HepG2 (cell line): ENCODE results near the gene L3MBTL4. TPM values are rescaled to one million over a fixed set of nuclear protein-coding genes. Genes with fewer than 3 reads are reported as not detected.

Experiments used
- ATAC-seq: fragments of 200-7000 bp; cut with Tn5 transposase; 3 replicates; pipeline ENCODE4 v1.9.1; 2020; ENCODE audit warnings: mild to moderate bottlenecking, moderate library complexity
- BruUV-seq: library from RNA; stranded (reverse); fragments of 400-500 nt; replicated peaks from 2 replicates; lab custom pipeline; 2021; lab: Mats Ljungman, UMichigan
- CTCF ChIA-PET: fragments of 300-600 bp; formaldehyde crosslinking; extraction: SDS; loops from one replicate; lab custom pipeline; 2021; ENCODE audit warnings: low total read pairs, inconsistent platforms, low intra/inter-chr PET ratio; lab: Yijun Ruan, JAX
- POLR2A ChIA-PET: fragments of 350-600 bp; sonication (Branson Sonifier 250); formaldehyde crosslinking; loops from one replicate; lab custom pipeline; 2020; ENCODE audit warnings: antibody characterized with exemption, inconsistent platforms; lab: Yijun Ruan, JAX
- DNase-seq: peaks from one replicate; pipeline ENCODE4 v3.0.0-alpha.2; 2015; ENCODE audit warnings: low spot score
- FAIRE-seq: peaks from 3 replicates; lab custom pipeline; 2011; peaks lifted over from hg19 to GRCh38; lab: Jason Lieb, UNC
- H2AFZ ChIP-seq: one replicate; pipeline ENCODE4 v1.6.1; 2011; ENCODE audit warnings: low read length, inconsistent platforms
- H3K27ac ChIP-seq: fragments of 300-600 bp; 3 replicates; pipeline ENCODE4 v1.8.0; 2011; ENCODE audit warnings: mixed run types, mild to moderate bottlenecking, mixed read lengths, low read length, inconsistent platforms; ENCODE audit not compliant: insufficient read depth; ENCODE audit errors: extremely low read length
- H3K27me3 ChIP-seq, 2 experiments: fragments of 200-600 bp in 1 of 2; 2 replicates in 1 of 2; 3 replicates in 1 of 2; pipeline versions ENCODE4 v1.6.0 to v1.8.0; 2011; ENCODE audit warnings: low read length in 2 of 2, mild to moderate bottlenecking in 2 of 2, moderate library complexity in 2 of 2, inconsistent platforms in 1 of 2; ENCODE audit not compliant: insufficient read depth in 2 of 2, control insufficient read depth in 1 of 2
- H3K36me3 ChIP-seq, 2 experiments: fragments of 200-600 bp in 1 of 2; replicated peaks in 1 of 2; 2 replicates in 1 of 2; 3 replicates in 1 of 2; pipeline versions ENCODE4 v1.5.1 to v1.8.0; 2011; ENCODE audit warnings: low read length in 2 of 2, inconsistent platforms in 1 of 2; ENCODE audit not compliant: insufficient read depth in 2 of 2, control insufficient read depth in 1 of 2
- H3K4me1 ChIP-seq: 2 replicates; pipeline ENCODE4 v1.5.1; 2012; ENCODE audit warnings: low read length, inconsistent platforms; ENCODE audit not compliant: insufficient read depth
- H3K4me2 ChIP-seq: 2 replicates; pipeline ENCODE4 v1.6.0; 2011; ENCODE audit warnings: low read depth, low read length, inconsistent platforms
- H3K4me3 ChIP-seq, 3 experiments: fragments of 200-600 bp in 1 of 3; sonication (generic), shearing (Covaris generic) in 1 of 3; replicated peaks in 1 of 3; 2 replicates each; pipeline ENCODE4 v1.5.1; 2011 to 2016; ENCODE audit warnings: low read length in 3 of 3, inconsistent platforms in 2 of 3, low read depth in 2 of 3, mild to moderate bottlenecking in 2 of 3, control low read depth in 1 of 3, mixed read lengths in 1 of 3; ENCODE audit not compliant: insufficient read depth in 1 of 3
- H3K79me2 ChIP-seq: one replicate; pipeline ENCODE4 v1.6.1; 2011; ENCODE audit warnings: low read length, inconsistent platforms; ENCODE audit not compliant: insufficient read depth
- H3K9ac ChIP-seq: 2 replicates; pipeline ENCODE4 v1.6.0; 2011; ENCODE audit warnings: mild to moderate bottlenecking, low read depth, low read length, inconsistent platforms; ENCODE audit not compliant: insufficient read depth
- H3K9me3 ChIP-seq: 2 replicates; pipeline ENCODE4 v1.5.1; 2012; ENCODE audit warnings: mild to moderate bottlenecking, low read length
- H4K20me1 ChIP-seq: 2 replicates; pipeline ENCODE4 v1.6.0; 2011; ENCODE audit warnings: inconsistent platforms, mild to moderate bottlenecking, low read length, moderate library complexity; ENCODE audit not compliant: insufficient read depth
- GFI1 ChIP-seq: sonication (generic); formaldehyde crosslinking; IDR thresholded peaks from 2 replicates; pipeline ENCODE4 v1.5.0; 2020; ENCODE audit warnings: missing genetic modification reagents, mild to moderate bottlenecking, borderline replicate concordance
- HDAC2 ChIP-seq: sonication (generic); formaldehyde crosslinking; IDR thresholded peaks from 2 replicates; pipeline ENCODE4 v1.4.0; 2020; ENCODE audit warnings: missing genetic modification reagents
- IRX3 ChIP-seq: sonication (generic); formaldehyde crosslinking; IDR thresholded peaks from 2 replicates; pipeline ENCODE4 v1.8.1; 2023; ENCODE audit warnings: mild to moderate bottlenecking, low read depth, missing genetic modification reagents, borderline replicate concordance
- MAFK ChIP-seq, 2 experiments: IDR thresholded peaks in 1 of 2; conservative IDR thresholded peaks in 1 of 2; 2 replicates each; pipeline ENCODE4 v1.6.1; 2011; ENCODE audit warnings: improper control_type of control experiment in 2 of 2, low read length in 2 of 2
- PHF5A ChIP-seq: IDR thresholded peaks from one replicate; pipeline ENCODE4 v1.6.1; 2018; ENCODE audit warnings: low read depth, missing genetic modification reagents; ENCODE audit not compliant: unreplicated experiment
- SALL1 ChIP-seq: sonication (generic); formaldehyde crosslinking; IDR thresholded peaks from 2 replicates; pipeline ENCODE4 v1.8.0; 2022; ENCODE audit warnings: mild to moderate bottlenecking, missing genetic modification reagents
- SNAPC2 ChIP-seq: sonication (generic); formaldehyde crosslinking; IDR thresholded peaks from 2 replicates; pipeline ENCODE4 v1.8.1; 2022; ENCODE audit warnings: mild to moderate bottlenecking, missing genetic modification reagents
- SOX13 ChIP-seq, 3 experiments: fragments of 450-650 bp in 1 of 3; sonication (generic) in 1 of 3; formaldehyde crosslinking in 1 of 3; IDR thresholded peaks in 2 of 3; conservative IDR thresholded peaks in 1 of 3; 2 replicates each; pipeline versions ENCODE4 v1.5.0 to v1.6.1; 2016 to 2020; ENCODE audit warnings: antibody characterized with exemption in 1 of 3, mild to moderate bottlenecking in 1 of 3, missing compliant biosample characterization in 1 of 3, missing genetic modification reagents in 1 of 3, moderate library complexity in 1 of 3
- SYNCRIP ChIP-seq: fragments of 200-400 bp; formaldehyde crosslinking; IDR thresholded peaks from 2 replicates; pipeline ENCODE4 v1.6.1; 2018; ENCODE audit warnings: mild to moderate bottlenecking, low read depth, low read length; ENCODE audit not compliant: insufficient read depth
- TGIF2 ChIP-seq: IDR thresholded peaks from 2 replicates; pipeline ENCODE4 v1.6.1; 2016; ENCODE audit warnings: control low read depth, missing compliant biosample characterization
- ZNF264 ChIP-seq: sonication (generic); formaldehyde crosslinking; IDR thresholded peaks from 2 replicates; pipeline ENCODE4 v1.4.0; 2020; ENCODE audit warnings: missing genetic modification reagents
- ZNF383 ChIP-seq: sonication (generic); formaldehyde crosslinking; IDR thresholded peaks from 2 replicates; pipeline ENCODE4 v1.4.0; 2020; ENCODE audit warnings: missing genetic modification reagents, mild to moderate bottlenecking, borderline replicate concordance
- ZNF790 ChIP-seq: sonication (generic); formaldehyde crosslinking; IDR thresholded peaks from 2 replicates; pipeline ENCODE4 v1.8.0; 2022; ENCODE audit warnings: missing genetic modification reagents, mild to moderate bottlenecking, borderline replicate concordance
- WGBS: methylation state at CpG from one replicate; pipeline ENCODE4 v1.1.6; 2017; ENCODE audit warnings: low lambda C conversion rate; 5-methylcytosine and 5-hydroxymethylcytosine counted together
- in situ Hi-C: cut with HindIII; loops from 2 replicates; pipeline ENCODE4 v1.10.0; 2017; ENCODE audit warnings: low pct_unique_long_range_greater_than_20kb; ENCODE audit not compliant: extremely low pct_ligation_motif_present
- intact Hi-C: fragments of 100-400 bp; cut with micrococcal nuclease; formaldehyde crosslinking; loops from one replicate; pipeline ENCODE4 v1.10.0; 2022; ENCODE audit not compliant: unreplicated experiment
- polyA plus RNA-seq, 8 experiments: library from polyadenylated mRNA; depleted of rRNA in 3 of 8; stranded (reverse) in 7 of 8; unstranded in 1 of 8; fragments of >200 nt; fragmentation: Illumina TruSeq in 4 of 8; extraction: Trizol in 4 of 8; gene quantifications; 2 replicates each; pipeline versions ENCODE4 v1.2.1 to v1.2.3, GENCODE V29; 2011 to 2016; ENCODE audit warnings: low read depth in 4 of 8, missing spikeins in 1 of 8, mixed read lengths in 1 of 8; ENCODE audit not compliant: insufficient read depth in 1 of 8
- total RNA-seq, 5 experiments: library from RNA; depleted of rRNA; stranded (reverse); fragments of >200 nt; fragmentation: Illumina TruSeq; extraction: Trizol; gene quantifications; 2 replicates each; pipeline ENCODE4 v1.2.3, GENCODE V29; 2016; ENCODE audit warnings: low read depth in 1 of 5
- TF ChIP-seq, protein P1 (sequence below): IDR thresholded peaks from 2 replicates; pipeline ENCODE4 v1.6.1; 2016; ENCODE audit warnings: mild to moderate bottlenecking
- TF ChIP-seq, protein P2 (sequence below): sonication (generic); formaldehyde crosslinking; IDR thresholded peaks from 2 replicates; pipeline ENCODE4 v1.9.0; 2021; ENCODE audit warnings: mild to moderate bottlenecking, missing genetic modification reagents

L3MBTL4 gene
- total and polyA plus RNA-seq, 2 of the 13 experiments (the other 11 are each of a cell fraction or from before 2014, with no cell fraction given): 10.8 to 13.3 TPM

DNA sequence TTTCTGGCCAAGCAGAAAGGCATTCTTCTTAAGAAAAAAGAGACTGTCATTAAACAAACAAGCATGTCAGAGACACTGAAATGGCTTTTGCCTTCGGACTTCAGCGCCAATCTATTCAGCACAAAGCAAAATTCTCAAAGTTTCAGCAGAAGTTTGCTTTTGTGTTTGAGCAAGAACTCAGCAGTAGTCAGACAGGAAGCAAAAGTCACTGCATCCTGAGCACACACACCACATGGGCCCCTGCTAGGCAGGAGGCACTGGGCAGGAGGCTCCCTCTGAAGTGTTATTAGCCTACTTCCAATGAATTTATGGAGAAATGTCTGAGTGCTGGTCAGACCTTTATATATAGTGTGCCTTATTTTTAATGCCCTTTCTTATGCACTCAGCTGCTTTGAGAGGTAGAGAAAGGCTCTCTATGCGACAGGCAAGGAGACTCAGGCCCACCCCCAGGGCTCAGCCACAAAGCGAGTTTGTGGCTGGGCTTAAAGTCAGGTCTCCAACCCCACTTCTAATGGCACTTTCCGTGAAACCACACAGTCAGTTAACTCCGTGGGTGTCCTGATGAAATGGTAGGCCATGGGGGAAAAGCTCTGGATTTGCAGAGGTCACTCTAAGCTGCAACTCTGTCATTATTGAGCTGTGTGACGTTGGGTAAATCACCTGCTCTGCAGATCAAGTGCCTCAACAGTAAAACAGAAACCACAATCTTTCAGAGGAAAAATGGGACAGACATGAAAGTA, 358.4 kb downstream of the L3MBTL4 start (continued):
- no peak for TF ChIP-seq HDAC2 (CRISPR knock-in tag)
- TF ChIP-seq ZNF790 (CRISPR knock-in tag): no peak
- TF ChIP-seq IRX3 (CRISPR knock-in tag): no peak
- 0 out of 2 replicates have a peak, but pooled peaks have one; percentile 28 for TF ChIP-seq ZNF264 (CRISPR knock-in tag)
- no peak for TF ChIP-seq SNAPC2
- TF ChIP-seq SOX13 (IDR thresholded peaks at IDR 0.05): no peak
- 0 out of 4 replicates have a peak, but pooled peaks of 1 of the 2 experiments have one; percentile 7 for TF ChIP-seq SOX13 (CRISPR knock-in tag; conservative IDR thresholded peaks at IDR 0.05 in 1 of 2, IDR thresholded peaks at IDR 0.05 in 1 of 2)
- TF ChIP-seq GFI1: no peak
- 0 out of 2 replicates have a peak, but pooled peaks have one; percentile 29 for TF ChIP-seq SALL1 (CRISPR knock-in tag)
- no peak for TF ChIP-seq ZNF383 (CRISPR knock-in tag)
- TF ChIP-seq SYNCRIP: no peak

DNA sequence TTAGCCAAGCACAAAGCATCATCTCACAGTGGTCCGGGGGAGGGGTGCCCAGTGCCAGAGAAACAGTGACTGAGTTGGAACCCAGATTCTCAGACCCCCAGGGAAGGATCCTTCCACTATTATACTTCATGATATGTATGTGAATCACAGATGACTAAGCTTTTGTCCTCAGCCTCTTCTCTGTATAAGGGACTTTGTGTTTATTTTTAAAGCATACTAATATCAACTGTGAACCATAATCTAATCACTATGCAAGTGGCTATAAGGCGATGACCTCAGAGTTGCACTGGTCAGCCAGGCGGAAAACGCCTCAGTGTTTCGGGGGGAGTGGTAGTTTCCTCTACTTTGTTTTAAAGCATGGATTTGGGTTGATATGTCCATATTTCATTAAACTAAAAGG, 359.0 kb downstream of the L3MBTL4 start:
- Histone ChIP-seq H3K79me2 (no peaks in the 10 kb centered on the region), H2AFZ (no peak overlapping the region), H3K4me2 (no peak overlapping the region), H3K9ac (no peak overlapping the region), H3K27me3 (no peaks in the 10 kb centered on the region), H3K36me3 (no peaks in the 10 kb centered on the region), H3K9me3 (no peaks in the 10 kb centered on the region), H3K4me1 (peaks cover 47% of the 10 kb centered on the region), H4K20me1 (no peaks in the 10 kb centered on the region), H3K4me3 (no peak overlapping the region), H3K27ac (peak overlapping the region; percentile 50)
- ChIA-PET CTCF (no interaction called here), POLR2A (no interaction called here)
- DNase-seq: no peak
- 95% methylated on average over 5 of the region's 5 CpGs for WGBS
- no peak for FAIRE-seq
- in situ Hi-C loops (no loop called here), intact Hi-C loops (loop anchor here (10.0 kb wide), 1 partner anchor 161 kb away; the partner anchor contains the start of gene TMEM200C)
- no TSS peak for BruUV-seq
- ATAC-seq: no peak
- TF ChIP-seq, protein P1, sequence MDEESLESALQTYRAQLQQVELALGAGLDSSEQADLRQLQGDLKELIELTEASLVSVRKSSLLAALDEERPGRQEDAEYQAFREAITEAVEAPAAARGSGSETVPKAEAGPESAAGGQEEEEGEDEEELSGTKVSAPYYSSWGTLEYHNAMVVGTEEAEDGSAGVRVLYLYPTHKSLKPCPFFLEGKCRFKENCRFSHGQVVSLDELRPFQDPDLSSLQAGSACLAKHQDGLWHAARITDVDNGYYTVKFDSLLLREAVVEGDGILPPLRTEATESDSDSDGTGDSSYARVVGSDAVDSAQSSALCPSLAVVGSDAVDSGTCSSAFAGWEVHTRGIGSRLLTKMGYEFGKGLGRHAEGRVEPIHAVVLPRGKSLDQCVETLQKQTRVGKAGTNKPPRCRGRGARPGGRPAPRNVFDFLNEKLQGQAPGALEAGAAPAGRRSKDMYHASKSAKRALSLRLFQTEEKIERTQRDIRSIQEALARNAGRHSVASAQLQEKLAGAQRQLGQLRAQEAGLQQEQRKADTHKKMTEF (CRISPR knock-in tag): no peak
- TF ChIP-seq PHF5A: no peak
- TF ChIP-seq TGIF2 (CRISPR knock-in tag): no peak
- TF ChIP-seq, protein P2, sequence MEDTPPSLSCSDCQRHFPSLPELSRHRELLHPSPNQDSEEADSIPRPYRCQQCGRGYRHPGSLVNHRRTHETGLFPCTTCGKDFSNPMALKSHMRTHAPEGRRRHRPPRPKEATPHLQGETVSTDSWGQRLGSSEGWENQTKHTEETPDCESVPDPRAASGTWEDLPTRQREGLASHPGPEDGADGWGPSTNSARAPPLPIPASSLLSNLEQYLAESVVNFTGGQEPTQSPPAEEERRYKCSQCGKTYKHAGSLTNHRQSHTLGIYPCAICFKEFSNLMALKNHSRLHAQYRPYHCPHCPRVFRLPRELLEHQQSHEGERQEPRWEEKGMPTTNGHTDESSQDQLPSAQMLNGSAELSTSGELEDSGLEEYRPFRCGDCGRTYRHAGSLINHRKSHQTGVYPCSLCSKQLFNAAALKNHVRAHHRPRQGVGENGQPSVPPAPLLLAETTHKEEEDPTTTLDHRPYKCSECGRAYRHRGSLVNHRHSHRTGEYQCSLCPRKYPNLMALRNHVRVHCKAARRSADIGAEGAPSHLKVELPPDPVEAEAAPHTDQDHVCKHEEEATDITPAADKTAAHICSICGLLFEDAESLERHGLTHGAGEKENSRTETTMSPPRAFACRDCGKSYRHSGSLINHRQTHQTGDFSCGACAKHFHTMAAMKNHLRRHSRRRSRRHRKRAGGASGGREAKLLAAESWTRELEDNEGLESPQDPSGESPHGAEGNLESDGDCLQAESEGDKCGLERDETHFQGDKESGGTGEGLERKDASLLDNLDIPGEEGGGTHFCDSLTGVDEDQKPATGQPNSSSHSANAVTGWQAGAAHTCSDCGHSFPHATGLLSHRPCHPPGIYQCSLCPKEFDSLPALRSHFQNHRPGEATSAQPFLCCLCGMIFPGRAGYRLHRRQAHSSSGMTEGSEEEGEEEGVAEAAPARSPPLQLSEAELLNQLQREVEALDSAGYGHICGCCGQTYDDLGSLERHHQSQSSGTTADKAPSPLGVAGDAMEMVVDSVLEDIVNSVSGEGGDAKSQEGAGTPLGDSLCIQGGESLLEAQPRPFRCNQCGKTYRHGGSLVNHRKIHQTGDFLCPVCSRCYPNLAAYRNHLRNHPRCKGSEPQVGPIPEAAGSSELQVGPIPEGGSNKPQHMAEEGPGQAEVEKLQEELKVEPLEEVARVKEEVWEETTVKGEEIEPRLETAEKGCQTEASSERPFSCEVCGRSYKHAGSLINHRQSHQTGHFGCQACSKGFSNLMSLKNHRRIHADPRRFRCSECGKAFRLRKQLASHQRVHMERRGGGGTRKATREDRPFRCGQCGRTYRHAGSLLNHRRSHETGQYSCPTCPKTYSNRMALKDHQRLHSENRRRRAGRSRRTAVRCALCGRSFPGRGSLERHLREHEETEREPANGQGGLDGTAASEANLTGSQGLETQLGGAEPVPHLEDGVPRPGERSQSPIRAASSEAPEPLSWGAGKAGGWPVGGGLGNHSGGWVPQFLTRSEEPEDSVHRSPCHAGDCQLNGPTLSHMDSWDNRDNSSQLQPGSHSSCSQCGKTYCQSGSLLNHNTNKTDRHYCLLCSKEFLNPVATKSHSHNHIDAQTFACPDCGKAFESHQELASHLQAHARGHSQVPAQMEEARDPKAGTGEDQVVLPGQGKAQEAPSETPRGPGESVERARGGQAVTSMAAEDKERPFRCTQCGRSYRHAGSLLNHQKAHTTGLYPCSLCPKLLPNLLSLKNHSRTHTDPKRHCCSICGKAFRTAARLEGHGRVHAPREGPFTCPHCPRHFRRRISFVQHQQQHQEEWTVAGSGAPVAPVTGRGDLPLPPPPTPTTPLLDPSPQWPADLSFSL: no peak
- no peak for TF ChIP-seq MAFK (conservative IDR thresholded peaks at IDR 0.05 in 1 of 2, IDR thresholded peaks at IDR 0.05 in 1 of 2; ENCODE audit: low read length in 2 of 2)
